Uterus (tissue), 2 donors: Measurements from ENCODE around the gene IGFBP6.
A peak's percentile ranks its signal among the peaks of the same experiment; 100 is the strongest.

Experiments
- CTCF ChIP-seq, 4 experiments: fragments of 200-600 bp in 2 of 4; fragments of 450-650 bp in 2 of 4; sonication (generic) in 2 of 4; IDR thresholded peaks; one replicate each; pipeline ENCODE4 v1.5.1; 2016 to 2019; ENCODE audit warnings: antibody characterized with exemption in 4 of 4, mild to moderate bottlenecking in 2 of 4, moderate library complexity in 1 of 4
- POLR2A ChIP-seq, 2 donors: fragments of 450-650 bp; IDR thresholded peaks; one replicate each; pipeline ENCODE4 v1.6.1; 2016; ENCODE audit warnings: antibody characterized with exemption in 2 of 2, mild to moderate bottlenecking in 1 of 2, moderate library complexity in 1 of 2

GRCh38 chr12:53098354-53098981 is 1.0 kb downstream of the IGFBP6 start:
- TF ChIP-seq CTCF (IDR thresholded peaks at IDR 0.05) (no peak), POLR2A (IDR thresholded peaks at IDR 0.05) (peak in 1 of 2 donors; percentile 8)
